Ovary (tissue), 3 donors: ENCODE data around the gene PARN.

Experiments used
- CTCF ChIP-seq, 3 donors: fragments of 450-650 bp in 2 of 3; fragments of 200-600 bp in 1 of 3; IDR thresholded peaks; one replicate each; pipeline versions ENCODE4 v1.5.1 to v1.8.0; 2016 to 2022; ENCODE audit warnings: antibody characterized with exemption in 3 of 3, mild to moderate bottlenecking in 1 of 3
- EP300 ChIP-seq: sonication (generic); formaldehyde crosslinking; IDR thresholded peaks from one replicate; pipeline ENCODE4 v1.6.1; 2017; ENCODE audit warnings: antibody characterized with exemption
- POLR2A ChIP-seq: fragments of 450-650 bp; IDR thresholded peaks from one replicate; pipeline ENCODE4 v1.6.1; 2017; ENCODE audit warnings: antibody characterized with exemption, mild to moderate bottlenecking, moderate library complexity
- donor health status: DM: no; HTN: no; CAD: no.

- TF ChIP-seq EP300 (no peak), POLR2A (no peak), CTCF (IDR thresholded peaks at IDR 0.05) (no peak)
These were observed 193.6 kb downstream of the PARN start for GRCh38 chr16:14436401-14436955.
